ENCODE measurements around the gene VIP.

DNA sequence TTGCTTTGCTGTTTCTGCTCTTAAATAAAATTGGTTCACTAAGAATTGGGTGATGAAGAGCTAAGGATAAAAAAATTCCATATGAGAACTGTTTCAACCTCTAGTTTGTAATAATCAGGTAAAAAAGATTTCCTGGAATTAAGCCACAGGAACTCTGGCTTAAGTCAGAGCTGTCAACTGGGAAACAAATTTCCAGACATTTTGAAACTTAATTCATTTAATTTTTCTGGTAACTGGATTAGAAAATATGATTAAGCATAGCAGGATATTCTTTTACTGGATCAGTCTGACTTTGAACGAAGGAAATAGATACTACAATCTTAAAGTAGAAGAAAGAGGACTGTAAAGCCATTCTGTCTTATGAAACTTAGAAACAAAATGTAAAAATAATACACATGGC is 1.3 kb upstream of the VIP start:
- TF ChIP-seq, protein P1, sequence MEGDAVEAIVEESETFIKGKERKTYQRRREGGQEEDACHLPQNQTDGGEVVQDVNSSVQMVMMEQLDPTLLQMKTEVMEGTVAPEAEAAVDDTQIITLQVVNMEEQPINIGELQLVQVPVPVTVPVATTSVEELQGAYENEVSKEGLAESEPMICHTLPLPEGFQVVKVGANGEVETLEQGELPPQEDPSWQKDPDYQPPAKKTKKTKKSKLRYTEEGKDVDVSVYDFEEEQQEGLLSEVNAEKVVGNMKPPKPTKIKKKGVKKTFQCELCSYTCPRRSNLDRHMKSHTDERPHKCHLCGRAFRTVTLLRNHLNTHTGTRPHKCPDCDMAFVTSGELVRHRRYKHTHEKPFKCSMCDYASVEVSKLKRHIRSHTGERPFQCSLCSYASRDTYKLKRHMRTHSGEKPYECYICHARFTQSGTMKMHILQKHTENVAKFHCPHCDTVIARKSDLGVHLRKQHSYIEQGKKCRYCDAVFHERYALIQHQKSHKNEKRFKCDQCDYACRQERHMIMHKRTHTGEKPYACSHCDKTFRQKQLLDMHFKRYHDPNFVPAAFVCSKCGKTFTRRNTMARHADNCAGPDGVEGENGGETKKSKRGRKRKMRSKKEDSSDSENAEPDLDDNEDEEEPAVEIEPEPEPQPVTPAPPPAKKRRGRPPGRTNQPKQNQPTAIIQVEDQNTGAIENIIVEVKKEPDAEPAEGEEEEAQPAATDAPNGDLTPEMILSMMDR (IDR thresholded peaks at IDR 0.05) = no peak
- TF ChIP-seq BHLHE40 (IDR thresholded peaks at IDR 0.05; ENCODE audit: low read depth, low read length) (no peak), MYC (IDR thresholded peaks at IDR 0.05; ENCODE audit: borderline replicate concordance, low read length) (no peak), EP300 (IDR thresholded peaks at IDR 0.05) (no peak)
